ENCODE measurements around the gene SLC7A1.

DNA sequence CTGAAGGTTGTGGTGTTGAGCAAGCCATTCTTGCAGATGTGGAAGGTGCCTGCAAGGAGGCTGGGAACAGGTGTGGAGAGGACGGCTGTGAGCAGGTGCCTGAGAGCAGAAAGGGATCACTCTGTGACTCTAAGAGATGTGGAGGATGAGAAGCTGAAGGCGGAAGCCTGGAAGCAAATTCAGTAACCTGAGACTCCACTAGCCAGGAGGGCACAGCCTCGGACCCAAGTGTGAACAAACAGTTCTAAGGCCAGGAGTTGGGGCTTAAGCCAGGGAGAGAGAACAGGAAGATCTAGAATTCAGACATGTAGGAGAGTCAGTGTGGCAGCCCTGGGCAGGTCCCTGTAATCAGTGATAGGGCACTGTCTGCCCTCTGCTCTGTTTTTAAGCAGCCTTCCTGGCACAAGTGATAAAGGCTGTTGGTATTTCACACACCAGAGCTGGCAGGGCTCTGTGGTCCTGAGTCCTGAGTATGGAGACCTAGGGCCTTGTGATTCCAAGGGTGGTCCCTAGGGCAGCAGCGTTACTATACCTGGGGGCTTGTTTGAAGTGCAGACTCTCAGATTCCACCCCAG is 131.3 kb downstream of the SLC7A1 start:
- TF ChIP-seq, protein P1, sequence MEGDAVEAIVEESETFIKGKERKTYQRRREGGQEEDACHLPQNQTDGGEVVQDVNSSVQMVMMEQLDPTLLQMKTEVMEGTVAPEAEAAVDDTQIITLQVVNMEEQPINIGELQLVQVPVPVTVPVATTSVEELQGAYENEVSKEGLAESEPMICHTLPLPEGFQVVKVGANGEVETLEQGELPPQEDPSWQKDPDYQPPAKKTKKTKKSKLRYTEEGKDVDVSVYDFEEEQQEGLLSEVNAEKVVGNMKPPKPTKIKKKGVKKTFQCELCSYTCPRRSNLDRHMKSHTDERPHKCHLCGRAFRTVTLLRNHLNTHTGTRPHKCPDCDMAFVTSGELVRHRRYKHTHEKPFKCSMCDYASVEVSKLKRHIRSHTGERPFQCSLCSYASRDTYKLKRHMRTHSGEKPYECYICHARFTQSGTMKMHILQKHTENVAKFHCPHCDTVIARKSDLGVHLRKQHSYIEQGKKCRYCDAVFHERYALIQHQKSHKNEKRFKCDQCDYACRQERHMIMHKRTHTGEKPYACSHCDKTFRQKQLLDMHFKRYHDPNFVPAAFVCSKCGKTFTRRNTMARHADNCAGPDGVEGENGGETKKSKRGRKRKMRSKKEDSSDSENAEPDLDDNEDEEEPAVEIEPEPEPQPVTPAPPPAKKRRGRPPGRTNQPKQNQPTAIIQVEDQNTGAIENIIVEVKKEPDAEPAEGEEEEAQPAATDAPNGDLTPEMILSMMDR (IDR thresholded peaks at IDR 0.05): no peak
- TF ChIP-seq POLR2A (IDR thresholded peaks at IDR 0.05): no peak
